HTERT RPE-1 (cell line): ENCODE results near the gene IGSF23.

ENCODE experiments used
- in situ Hi-C: fragments of 300-500 bp; cut with MboI; formaldehyde crosslinking; loops from 4 replicates; pipeline ENCODE4 v1.14.3; 2020; ENCODE audit warnings: low sequenced_read_pairs

IGSF23 gene

GRCh38 chr19:44640518-44640917 is 27.2 kb downstream of the IGSF23 start:
- in situ Hi-C loops: no loop called here

DNA sequence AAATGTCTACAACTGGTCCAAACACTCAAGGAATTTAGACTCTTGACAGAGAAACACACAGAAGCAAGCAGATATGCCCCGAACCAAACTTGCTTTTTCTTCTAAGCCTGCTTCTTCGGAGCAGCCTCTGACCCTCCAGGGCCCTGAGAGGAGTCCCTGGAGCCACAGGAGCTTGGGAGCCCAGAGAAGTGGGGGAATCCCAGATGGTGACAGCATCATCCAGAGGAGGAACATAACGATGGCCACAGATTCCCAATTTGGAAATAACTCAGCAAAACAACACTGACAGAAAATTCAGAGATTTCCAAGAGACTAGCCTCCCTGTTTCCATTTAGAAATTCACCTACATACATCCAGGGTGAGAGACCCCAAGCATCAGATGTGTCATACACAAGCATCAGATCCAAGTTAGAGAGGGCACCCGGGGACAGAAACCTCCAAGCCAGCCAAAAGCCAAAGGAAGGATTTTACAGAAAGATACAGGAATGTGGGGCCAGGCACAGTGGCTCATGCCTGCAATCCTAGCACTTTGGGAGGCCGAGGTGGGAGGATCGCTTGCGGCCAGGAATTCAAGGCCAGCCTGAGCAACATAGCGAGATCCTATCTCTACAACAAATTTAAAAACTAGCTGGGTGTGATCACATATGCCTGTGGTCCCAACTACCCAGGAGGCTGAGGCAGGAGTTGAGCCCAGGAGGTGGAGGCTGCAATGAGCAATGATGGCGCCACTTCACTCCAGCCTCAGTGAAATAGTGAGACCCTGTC is 28.3 kb downstream of the IGSF23 start:
- in situ Hi-C loops: no loop called here

GRCh38 chr19:44642377-44642776 is 29.0 kb downstream of the IGSF23 start:
- in situ Hi-C loops: no loop called here

- in situ Hi-C loops: no loop called here
Observed at GRCh38 chr19:44643605-44644401, 30.4 kb downstream of the IGSF23 start, which contains the start of gene PVR. Gene PVR, plus strand, starts transcription at chr19:44643910. Its CDS starts 187 bp downstream, at chr19:44644097.

- in situ Hi-C loops: no loop called here
Observed at GRCh38 chr19:44644402-44645016, 31.1 kb downstream of the IGSF23 start.

- in situ Hi-C loops: no loop called here
Observed at GRCh38 chr19:44645407-44646048, 32.2 kb downstream of the IGSF23 start.

DNA sequence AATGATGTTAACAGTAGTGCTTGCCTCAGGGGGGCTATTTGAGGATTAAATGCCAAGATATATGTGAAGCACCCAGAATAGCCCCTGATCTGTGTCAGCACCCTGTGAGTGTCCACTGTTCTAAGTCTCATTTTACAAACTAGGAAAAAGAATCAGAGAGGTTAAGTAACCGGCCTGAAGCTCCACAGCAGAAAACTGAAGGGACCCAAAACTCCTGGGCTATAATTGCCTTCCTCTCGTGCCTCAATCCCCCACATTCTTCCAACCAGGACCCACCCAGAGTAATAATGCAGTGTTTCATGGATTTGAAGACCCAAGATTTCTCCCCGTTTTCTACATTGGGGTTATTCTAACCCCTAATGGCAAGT is 32.7 kb downstream of the IGSF23 start:
- in situ Hi-C loops: no loop called here

DNA sequence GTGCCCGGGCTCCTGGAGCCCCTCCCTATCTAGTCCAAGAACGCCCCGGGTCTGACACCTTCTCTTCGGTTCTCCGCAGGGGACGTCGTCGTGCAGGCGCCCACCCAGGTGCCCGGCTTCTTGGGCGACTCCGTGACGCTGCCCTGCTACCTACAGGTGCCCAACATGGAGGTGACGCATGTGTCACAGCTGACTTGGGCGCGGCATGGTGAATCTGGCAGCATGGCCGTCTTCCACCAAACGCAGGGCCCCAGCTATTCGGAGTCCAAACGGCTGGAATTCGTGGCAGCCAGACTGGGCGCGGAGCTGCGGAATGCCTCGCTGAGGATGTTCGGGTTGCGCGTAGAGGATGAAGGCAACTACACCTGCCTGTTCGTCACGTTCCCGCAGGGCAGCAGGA is 33.8 kb downstream of the IGSF23 start:
- in situ Hi-C loops: no loop called here

DNA sequence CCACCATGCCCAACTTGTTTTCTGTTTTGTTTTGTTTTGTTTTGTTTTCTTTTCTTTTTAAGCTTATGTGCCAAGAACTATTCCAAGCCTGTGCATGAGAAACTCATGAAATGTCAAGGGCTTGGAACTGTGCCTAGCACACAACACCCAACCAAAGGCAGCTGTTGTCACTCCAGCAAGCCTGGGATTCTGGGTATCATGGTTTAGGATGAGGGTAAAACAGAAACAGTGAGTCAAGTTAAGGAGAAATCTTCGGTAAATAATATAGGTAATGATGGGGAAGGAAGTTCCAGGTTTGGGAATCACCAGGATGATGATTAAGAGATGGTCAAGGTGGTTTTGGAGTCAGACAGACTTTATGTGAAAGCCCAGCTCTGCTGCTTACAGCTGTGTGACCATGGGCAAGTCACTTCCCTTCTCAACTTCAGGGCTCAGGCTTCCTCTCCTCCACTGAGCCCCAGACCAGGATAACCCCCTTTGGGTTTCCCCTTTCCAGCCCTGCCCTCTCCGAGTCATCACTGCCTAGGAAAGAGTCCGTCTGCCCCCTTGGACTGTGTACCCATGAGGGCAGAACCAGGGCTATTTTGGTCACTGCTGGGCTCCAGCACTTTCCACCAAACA is 35.4 kb downstream of the IGSF23 start:
- in situ Hi-C loops: no loop called here

- in situ Hi-C loops: no loop called here
Observed at GRCh38 chr19:44649578-44650145, 36.3 kb downstream of the IGSF23 start.

GRCh38 chr19:44653343-44653742 is 40.0 kb downstream of the IGSF23 start:
- in situ Hi-C loops: no loop called here

DNA sequence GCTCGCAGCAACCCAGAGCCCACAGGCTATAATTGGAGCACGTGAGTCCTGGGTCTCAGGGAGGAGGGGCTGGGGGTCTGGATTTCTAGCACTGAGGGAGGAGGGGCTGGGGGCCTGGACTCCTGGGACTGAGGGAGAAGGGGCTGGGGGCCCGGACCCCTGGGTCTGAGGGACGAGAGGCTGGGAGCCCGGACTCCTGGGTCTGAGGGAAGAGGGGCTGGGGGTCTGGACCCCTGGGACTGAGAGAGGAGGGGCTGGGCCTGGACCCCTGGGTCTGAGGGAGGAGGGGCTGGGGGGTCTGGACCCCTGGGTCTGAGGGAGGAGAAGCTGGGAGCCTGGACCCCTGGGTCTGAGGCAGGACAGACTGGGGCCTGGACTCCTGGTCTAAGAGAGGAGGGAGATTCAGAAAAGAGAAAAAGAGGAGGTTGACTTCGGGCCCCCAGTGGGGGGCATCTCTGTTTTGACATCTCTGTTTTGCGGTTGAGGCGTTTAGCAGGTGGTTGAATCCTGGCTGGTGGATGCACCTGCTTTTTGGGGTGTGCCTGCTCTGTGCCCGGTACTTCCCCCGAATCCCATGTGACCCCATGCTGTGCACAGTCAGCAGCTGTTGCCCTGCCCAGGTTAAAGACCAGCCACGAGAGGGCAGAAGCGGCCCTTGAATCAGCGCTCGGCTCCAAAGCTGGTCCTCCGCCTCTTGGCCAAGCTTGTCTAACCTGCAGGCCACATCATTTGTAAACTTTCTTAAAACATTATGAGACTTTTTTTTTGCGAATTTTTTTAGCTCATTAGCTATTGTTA is 40.8 kb downstream of the IGSF23 start:
- in situ Hi-C loops: no loop called here

DNA sequence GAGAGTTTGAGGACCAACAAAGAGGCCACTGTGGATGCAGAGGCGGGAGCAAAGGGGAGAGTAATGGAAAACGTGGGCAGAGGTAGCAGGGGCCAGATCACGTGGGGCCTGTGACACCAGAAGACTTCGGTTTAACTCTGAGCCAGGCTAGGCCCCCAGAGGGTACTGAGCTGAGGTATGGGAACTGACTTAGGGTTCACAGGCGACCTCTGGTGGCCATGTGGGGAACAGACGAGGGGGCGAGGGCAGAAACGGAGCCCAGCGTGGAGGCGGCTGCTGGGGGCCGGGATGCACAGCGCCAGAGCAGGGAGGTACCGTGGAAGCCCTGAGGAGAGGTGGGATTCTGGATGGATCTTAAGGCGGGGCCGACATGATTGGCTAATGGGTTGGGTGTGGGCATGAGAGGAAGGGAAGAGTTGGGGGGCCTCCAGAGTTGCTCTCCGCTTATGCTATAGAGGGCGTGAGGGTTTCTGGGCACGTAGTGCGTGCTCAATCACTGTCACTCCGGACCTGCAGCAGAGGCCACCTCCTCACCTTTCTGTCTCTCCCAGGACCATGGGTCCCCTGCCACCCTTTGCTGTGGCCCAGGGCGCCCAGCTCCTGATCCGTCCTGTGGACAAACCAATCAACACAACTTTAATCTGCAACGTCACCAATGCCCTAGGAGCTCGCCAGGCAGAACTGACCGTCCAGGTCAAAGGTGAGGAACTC is 44.0 kb downstream of the IGSF23 start:
- in situ Hi-C loops: no loop called here

DNA sequence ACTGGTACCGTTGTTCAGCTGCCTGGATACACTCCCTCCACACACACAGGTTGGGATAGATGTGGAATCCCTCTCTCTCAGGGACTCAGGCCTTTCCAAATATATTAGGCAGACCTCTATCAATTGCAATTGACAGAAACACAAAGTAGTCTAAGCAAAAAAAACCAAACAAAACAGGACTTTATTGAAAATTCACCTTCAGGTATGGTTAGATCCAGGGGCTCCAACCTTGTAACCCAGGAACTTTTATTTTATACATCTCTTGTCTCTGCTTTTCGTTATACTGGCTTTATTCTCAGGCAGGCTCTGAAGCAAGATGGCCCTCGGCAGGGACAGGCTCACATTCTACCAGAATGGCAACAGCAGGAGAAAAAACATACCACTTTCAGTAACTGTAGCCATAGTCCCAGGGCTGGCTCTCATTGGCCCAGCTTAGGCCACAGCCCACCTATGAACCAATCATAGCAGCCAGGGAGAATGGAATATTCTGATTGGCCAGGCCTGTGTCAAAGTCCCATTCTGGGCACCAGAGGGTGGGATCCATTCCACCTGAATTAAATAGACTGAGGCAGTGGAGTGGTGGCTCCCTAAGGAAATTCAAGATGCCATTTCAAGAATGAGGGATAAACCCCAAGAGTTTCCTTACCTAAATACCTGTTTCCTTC is 44.8 kb downstream of the IGSF23 start:
- in situ Hi-C loops: no loop called here

DNA sequence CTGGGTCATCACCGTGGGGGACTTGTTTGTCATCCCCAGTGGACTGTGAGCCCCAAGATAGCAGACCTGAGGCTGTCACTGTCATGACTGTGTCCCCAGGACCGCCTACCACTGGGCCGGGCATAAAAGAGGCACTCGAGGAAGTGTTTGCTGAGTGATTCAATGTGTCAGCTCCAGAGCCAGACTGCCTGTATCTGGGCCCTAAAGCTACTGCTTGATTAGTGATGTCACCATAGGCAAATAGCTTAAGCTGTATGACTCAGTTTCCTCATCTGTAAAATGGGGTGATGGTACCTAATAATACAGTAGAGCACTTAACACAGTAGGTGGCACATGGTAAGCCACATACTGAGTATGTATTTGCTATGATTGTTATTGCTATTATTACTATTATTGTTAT is 46.7 kb downstream of the IGSF23 start:
- in situ Hi-C loops: no loop called here

GRCh38 chr19:44661205-44661604 is 47.8 kb downstream of the IGSF23 start:
- in situ Hi-C loops: no loop called here

DNA sequence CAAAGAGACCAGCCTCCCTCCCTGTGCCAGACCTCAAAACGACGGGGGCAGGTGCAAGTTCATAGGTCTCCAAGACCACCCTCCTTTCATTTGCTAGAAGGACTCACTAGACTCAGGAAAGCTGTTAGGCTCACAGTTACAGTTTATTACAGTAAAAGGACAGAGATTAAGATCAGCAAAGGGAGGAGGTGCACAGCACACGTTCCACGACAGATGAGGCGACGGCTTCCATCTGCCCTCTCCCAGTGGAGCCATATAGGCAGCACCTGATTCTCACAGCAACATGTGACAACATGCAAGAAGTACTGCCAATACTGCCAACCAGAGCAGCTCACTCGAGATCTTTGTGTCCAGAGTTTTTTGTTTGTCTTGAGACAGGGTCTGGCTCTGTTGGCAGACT is 48.5 kb downstream of the IGSF23 start:
- in situ Hi-C loops: no loop called here

DNA sequence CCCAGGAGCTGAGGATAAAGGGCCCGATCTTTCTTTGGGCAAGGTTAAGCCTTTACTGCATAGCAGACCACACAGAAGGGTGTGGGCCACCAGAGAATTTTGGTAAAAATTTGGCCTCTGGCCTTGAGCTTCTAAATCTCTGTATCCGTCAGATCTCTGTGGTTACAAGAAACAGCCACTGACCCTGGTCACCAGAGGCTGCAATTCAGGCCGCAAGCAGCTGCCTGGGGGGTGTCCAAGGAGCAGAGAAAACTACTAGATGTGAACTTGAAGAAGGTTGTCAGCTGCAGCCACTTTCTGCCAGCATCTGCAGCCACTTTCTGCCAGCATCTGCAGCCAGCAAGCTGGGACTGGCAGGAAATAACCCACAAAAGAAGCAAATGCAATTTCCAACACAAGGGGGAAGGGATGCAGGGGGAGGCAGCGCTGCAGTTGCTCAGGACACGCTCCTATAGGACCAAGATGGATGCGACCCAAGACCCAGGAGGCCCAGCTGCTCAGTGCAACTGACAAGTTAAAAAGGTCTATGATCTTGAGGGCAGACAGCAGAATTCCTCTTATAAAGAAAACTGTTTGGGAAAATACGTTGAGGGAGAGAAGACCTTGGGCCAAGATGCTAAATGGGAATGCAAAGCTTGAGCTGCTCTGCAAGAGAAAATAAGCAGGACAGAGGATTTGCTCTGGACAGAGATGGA is 49.5 kb downstream of the IGSF23 start:
- in situ Hi-C loops: no loop called here
